Heart left ventricle (tissue), 13 donors: Measurements from ENCODE around the gene LNP1.

Experiments used
- POLR2A ChIP-seq, 2 donors: fragments of 450-650 bp; IDR thresholded peaks; one replicate each; pipeline ENCODE4 v1.6.1; 2017; ENCODE audit warnings: antibody characterized with exemption in 2 of 2, mild to moderate bottlenecking in 2 of 2, moderate library complexity in 2 of 2
- TF ChIP-seq, protein P1 (sequence below), 12 donors: fragments of 200-600 bp; sonication (generic) in 4 of 12; IDR thresholded peaks; one replicate each; pipeline versions ENCODE4 v1.5.0 to v1.8.0; 2018 to 2022; ENCODE audit warnings: antibody characterized with exemption in 12 of 12, mild to moderate bottlenecking in 5 of 12
- donor health status: ischemic (EF 13 %, LVEDD 7.1; RV severe dilation, severe dysfunction).
- donor health status: DM: no; HTN: yes; CAD: no.
- donor health status: DM: no; HTN: no; CAD: no.
- donor health status: ischemic (EF 25% LVEDD 6.9; RV normal size, moderate dysfunction).
- donor health status: ischemic (EF 25% LVEDD 5.7; RV mildly dilated, moderate dysfunction).
- donor health status: ischemic (EF 35%, LVEDD 5.7; RV mildly dilated, moderate dysfunction).
- donor health status: nonischemic (EF 11% LVEDD 7.7; RV severe dilation, severe dysfunction).
- donor health status: DM: yes; HTN: yes; CAD: no.
- donor health status: PGD.
- donor health status: ischemic (EF 29% LVEDD 5.4; RV normal size, mild dysfunction).
- donor health status: nonischemic (EF 23%, LVEDD 6.1; RV moderate dilation, normal function).

DNA sequence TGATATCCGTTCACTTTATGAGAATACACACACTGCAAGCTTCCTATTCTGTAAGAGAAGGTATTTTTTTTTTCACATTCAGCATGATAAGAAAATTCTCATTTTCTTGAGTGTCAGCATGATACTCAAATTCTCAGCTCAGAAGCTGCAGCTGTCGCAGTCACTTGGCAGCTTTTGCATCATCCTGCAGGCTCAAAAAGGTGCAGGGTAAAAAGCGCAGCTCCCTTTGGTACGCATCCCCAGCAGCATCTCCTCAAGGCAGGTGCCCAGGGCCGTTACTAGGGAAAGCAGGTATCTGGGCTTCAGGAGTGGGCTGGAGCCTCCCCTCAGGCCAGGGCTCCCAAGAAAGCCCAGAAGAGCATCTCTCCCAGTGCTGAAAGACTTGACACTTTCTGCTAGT lies 22.3 kb downstream of the LNP1 start:
- TF ChIP-seq, protein P1, sequence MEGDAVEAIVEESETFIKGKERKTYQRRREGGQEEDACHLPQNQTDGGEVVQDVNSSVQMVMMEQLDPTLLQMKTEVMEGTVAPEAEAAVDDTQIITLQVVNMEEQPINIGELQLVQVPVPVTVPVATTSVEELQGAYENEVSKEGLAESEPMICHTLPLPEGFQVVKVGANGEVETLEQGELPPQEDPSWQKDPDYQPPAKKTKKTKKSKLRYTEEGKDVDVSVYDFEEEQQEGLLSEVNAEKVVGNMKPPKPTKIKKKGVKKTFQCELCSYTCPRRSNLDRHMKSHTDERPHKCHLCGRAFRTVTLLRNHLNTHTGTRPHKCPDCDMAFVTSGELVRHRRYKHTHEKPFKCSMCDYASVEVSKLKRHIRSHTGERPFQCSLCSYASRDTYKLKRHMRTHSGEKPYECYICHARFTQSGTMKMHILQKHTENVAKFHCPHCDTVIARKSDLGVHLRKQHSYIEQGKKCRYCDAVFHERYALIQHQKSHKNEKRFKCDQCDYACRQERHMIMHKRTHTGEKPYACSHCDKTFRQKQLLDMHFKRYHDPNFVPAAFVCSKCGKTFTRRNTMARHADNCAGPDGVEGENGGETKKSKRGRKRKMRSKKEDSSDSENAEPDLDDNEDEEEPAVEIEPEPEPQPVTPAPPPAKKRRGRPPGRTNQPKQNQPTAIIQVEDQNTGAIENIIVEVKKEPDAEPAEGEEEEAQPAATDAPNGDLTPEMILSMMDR (IDR thresholded peaks at IDR 0.05), result no peak
- TF ChIP-seq POLR2A (IDR thresholded peaks at IDR 0.05), result no peak
